Right forelimb (tissue), 1 donor: ENCODE measurements around the gene HOXB13.
A peak's percentile ranks its signal among the peaks of the same experiment; 100 is the strongest.

Source experiments
- DNase-seq: peaks from one replicate; pipeline ENCODE4 v3.0.0-alpha.2; 2018

HOXB13 gene

DNA sequence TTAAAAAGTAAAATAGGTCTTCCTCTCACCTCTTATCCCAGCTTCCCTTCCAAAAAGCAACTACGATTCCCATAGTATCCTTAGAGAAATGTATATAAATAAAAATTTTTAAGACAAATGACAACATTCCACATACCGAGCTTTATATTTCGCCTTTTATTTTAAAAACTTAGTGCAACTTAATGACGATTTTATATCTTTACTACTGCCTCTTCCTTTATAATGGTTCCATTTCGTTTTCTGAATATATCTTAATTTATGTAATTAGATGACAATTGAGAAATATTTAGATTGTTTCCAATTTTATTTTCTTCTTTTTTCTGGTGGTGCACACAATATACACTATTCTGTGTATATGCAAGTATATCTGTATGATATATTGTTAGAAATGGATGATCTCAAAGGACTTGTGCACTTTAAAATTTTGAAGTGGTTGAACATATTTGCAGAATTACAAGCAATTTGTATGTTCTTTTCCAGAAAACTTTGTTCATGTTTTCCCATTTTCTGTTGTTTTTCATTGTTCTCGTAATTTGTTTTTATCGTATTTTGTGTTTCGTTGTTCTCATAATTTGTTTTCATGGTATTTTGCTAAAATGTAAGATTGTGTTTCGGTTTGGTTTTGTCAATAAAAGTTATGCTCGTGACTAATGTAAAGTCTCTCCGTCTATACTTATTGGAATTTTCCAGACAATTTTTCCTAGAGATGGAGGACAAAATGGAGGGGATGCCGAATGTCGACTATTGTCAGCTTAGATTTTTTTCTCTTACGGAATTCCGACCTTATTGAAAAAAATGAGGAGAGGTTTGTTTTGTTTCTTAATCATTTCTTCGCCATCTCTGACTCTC, 20.4 kb upstream of the HOXB13 start:
- DNase-seq: no peak

DNA sequence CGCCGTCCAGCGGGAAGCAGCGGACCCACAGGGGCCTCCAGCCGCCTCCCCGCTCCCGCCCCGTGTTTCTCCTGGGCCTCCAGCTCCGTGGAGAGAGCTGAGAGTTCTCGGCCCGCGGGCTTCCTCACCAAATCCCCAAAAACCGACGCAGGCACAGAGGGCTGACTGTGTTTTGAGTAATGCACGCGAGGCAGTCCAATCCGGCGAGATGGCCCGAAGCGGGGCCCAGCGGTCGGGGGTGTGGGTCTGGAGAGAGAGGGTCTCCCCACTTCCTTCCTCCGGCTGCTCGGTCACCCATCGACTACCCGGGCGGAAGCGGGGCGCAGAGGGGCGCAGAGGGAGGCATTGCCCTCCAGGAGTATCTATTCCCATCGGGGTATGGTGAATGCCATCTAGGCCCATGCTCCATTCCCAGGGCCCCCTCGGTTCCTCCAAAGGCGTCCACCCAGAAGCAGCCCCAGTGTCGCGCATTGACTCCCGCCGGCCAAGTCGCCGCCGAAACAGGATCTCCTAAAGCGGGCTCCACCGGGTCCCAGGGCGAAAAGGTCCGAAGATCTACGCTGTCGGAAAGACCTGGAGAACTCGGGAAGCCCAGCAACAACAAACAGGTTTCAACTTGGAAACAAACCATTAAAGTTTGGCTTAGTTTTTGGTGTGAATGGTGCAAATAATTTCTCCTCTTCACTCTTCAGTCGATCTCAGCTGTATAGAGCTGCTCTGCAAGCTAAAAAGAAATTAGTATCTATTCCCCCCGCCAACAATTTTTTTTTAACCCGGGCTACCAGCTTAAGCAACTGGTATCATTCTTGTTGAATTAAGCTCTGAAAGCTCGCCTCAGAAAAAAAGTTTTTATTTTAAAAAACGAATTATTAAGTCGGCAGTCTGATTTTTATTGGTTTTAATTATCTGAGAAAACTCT, 19.2 kb upstream of the HOXB13 start:
- no peak for DNase-seq

DNA sequence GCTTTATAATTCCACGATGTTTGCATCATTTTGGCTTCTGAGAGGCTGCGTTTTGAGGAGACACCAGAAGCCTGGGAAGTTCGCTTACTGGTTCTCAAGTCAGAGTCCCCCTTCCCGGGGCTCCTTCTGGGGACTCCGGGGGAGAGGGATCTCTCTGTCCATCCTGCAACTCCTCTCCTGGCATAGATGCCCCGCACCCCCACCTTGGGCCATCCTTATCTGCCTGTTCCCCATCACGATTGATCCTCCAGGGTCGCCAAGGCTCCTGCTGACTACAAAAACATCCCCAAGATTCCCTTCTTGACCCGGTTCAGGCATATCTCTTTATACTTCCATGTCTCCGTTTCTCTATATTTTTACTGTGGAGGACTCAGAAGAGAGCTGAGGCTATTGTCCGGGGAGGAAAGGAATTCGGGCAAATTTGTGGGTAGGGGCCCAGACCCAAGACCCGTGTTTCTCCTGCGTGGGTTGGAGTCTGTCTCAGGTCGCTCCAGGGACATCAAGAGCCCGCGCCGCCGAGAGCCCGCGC, 18.4 kb upstream of the HOXB13 start:
- no peak for DNase-seq

DNA sequence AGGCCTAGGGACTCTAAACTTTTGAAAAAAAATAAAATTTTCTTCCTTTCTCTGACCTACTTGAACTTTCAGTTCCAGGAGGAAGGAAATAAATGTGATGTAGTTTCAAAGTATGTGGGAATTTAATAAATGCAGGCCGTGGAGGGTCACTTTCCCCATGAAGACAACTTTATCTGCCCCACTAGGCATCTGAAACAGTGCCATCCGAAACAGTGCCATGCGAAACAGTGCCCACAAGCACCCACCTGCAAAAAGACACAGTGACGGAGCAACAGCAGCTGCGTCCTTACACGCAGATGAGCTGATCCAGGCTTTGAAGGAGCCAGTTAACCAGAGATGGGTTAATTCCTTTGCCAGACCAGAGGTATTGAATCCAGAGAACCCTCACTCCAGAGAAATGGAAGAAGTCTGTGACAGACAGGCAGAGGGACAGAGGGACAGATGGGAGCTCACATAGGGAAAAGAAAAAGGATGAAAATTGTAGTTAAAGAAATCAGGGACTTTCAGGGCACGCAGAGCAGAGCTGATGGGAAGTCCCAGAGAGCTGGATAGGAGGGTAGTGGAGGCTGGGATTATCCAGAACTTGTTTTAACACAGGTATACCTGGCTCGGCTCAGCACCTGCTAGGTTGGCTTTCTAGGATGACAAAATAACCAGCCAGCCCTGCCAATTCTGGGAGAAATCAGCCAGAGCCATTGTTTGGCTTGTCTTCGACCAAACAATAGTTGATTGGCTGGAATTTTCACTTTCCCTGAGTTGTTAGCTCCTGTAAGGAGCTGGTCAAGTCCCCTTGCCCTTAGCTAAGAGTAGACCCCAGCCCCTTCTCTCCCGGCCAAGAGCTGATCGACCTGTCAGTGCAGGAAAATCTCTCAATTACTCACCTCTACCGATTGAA, 17.1 kb upstream of the HOXB13 start:
- no peak for DNase-seq

DNA sequence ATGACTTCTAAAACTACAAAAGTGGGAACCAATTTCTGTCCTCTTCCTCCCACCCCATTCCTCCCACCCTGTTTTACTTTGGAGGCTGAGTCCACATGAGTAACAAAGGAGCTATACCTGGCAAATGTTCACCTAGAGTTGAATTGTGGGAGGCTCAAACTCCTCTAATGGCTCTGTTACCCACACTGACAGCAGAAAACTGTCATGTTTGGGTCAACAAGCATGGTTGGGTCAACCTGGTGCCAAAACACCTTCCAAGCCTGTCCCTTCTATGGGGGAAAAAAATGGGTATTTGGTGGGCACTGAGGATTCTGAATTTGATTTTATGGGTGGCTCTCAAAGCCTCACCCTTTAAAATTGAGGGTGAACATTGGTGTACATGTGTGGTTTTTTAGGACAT, 12.0 kb upstream of the HOXB13 start:
- DNase-seq: no peak

DNA sequence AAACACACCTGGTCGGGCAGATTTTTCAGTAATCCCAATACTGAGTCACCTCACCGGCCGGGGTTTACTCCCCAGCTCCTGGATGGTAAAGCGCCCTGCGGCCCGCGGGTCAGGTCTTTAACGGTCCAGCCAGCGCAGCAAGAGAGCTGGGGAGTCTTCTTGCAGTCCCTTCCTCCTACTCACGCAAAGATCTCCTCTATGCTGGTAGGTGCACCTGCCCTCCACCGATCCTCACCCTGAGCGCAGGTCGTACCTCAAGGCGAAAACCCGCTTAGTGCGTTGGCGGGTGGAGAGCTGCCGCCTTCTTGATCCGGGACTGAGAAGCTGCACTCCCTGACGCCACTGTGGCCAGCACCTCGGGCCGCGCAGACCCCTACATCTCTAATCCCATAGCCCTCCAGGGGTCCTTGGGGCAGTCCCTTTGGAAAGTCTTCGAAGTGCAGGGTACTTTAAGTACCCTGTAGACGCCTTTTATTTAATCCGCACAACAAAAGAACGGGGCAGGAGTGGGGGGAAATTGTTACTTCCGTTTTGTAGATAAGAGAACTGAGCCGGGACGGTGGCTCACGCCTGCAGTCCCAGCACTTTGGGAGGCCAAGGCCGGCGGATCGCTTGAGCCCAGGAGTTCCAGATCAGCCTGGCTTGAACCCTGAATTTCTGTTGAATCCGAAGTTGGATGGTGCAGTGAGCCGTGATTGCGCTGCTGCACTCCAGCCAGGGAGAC, 10.4 kb upstream of the HOXB13 start:
- DNase-seq: peak; percentile 32

DNA sequence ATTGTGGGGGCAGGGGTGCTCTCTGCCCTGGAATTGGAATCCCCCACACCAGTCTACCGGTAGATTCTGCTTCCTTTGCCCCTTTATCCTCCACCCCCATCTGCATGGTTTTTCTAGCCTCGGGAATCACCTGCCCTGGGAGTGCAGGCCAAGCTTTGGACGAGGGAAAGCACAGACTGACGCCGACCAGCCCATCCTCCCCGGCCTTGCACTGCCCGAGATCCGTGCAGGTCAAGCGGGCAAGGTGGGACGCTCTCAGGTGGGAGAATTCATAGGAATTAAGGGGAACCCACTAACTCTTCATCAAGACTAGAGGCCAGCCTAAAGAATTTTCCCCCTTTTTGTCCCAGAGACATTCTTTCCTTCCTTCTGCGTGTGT, 9.9 kb upstream of the HOXB13 start:
- DNase-seq: no peak

DNA sequence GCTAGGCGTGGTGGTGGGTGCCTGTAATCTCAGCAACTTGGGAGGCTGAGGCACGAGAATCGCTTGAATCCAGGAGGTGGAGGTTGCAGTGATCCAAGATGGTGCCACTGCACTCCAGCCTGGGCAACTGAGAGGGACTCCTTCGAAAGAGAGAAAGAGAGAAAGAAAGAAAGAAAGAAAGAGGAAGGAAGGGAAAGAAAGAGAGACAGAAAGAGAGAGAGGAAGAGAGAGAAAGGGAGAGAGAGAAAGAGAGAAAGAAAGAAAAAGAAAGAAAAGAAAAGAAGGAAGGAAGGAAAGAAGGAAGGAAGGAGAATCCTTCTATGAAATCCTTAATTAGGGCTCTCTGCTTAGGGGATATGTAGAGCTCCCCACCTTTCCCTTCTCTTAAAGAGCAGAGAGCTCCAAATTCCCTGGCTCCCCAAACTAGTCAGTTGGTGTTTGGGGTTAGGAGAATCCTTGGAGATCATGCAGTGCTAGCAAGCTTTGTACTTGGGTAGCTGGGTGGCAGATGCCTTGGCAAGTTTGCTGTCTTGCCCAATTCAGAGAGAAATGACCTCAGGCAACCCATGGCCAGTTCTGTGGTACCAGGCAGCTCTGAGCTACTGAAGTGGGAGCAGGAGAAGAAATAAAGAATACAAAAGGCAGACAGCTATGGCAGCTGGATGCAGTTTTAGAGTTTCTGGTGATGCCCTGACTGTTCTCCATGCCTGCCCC, 8.9 kb upstream of the HOXB13 start:
- peak; percentile 4 for DNase-seq

DNA sequence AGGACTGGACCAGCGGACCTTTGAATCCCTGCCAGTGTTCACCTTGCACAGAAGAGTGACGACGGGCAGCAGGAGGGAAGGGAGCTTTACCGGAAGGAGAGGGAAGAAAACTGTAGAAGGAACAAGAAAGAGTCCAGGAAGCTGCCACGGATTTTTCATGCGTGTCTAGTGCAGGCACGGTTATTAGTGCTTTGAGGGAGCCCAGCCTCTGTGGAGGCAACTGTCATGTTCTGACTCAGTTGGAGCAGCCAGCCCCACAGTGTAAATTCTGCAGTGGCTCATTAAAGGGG, 6.5 kb upstream of the HOXB13 start:
- no peak for DNase-seq

DNA sequence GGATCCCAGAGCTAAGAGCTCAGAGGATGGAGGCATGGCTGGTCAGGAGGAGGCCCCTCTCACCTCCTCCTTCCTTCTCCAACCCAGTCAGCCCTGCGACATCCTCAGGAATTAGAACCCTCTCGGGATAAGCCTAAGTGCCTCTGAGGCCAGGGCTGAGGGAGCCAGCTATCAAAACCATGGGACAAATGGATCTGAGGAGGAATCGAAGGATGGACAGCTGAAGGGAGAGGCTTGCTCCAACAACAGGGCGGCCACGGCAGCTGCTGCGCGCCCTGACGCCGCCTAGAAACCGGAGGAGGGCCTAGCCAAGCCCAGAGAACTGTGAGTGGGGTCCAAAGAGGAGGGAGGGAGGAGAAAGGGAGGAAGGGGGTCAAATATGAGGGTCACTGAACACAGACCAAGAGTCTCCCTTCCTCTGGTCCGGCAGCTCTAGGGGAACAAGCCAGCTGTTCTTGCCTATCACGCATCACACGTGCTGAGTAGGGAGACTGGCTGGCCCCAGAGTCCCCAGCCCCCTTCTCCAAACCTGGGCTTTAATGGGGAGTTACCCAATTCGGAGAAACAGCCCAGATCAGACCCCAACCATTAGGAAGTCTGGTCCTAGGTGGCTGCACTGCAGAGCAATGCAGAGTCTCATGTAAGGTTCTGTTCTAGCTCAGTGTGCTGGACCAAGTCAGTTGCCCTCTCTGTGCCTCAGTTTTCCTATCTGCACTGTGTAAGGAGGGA, 5.9 kb upstream of the HOXB13 start:
- DNase-seq: peak; percentile 40

DNA sequence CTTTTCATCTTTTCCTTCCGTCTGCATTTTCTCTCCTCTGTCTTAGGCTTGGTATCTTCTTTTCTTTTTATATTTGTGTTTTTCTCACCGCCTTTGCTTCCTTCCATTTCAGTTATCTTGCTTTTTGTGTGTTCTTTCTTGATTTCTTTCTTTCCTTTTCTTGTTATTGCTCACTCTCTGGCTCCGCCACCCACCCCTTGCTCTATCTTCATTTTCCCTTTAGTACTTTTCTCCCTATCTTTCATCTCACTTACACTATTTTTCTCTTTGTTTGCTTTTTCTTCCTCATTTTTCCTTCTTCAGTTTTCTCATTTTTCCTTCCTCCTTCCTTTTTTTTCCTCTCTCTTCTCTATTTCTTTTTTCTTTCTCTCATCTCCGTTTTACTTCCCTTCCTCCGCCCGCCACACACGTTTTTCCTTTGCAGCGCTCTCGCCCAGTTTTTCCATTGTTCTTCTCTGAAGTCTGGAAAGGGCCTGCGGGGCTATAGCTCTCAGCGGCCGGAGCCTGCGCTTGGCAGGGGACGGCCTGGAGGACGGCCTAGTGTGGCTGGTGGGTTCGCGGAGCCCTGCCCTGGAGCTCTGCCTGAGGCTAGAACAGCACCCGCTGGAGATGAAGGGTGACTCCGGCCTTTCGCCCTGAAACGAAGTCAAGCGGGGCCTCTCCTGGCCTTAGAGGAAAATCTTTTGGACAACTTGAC, 5.2 kb upstream of the HOXB13 start:
- peak; percentile 22 for DNase-seq

DNA sequence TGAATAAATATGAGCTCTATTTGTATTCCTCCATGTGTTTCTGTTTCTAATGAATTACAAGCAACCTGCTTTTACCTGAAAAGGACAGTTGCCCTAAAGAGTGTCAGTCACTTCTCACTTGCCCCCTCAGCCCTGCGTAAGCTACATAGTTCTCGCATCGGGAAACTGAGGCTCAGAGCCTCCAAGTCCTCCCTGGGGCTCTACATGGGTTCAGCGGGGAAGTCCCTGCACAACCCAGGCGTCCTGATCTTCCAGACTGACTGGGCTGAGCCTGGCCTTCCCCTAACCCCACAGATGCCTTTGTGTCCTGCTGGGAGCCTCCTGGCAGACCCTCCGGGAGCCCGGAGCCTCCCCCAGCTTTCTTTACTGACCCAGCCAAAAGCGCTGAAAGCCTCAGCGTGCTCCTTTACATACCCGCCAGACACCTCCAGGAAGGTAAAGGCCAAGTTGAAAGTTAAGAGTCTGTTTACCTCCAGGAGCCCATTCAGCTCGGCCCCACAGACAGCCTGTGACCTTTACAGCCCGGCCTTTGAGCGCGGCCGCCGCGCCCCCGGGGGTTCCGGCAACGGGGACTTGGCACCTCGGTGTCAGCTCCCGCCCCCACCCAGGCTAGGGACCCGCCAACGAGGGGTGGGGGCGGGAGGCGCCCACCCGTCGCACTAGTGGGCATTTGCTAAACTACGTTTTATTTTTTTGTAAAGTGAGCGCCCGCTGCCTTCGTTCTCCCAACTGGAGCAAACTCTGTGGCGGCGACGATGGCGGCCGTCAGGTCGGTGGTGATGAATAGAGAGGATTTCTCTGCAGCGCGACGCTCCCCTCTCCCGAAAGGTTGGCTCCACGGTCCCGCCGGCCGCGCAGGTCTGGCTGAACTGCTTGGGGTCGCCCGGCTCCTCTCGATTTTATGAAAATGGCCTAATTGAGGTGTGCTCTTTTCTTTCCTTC, 4.4 kb upstream of the HOXB13 start:
- DNase-seq: peak; percentile 21

DNA sequence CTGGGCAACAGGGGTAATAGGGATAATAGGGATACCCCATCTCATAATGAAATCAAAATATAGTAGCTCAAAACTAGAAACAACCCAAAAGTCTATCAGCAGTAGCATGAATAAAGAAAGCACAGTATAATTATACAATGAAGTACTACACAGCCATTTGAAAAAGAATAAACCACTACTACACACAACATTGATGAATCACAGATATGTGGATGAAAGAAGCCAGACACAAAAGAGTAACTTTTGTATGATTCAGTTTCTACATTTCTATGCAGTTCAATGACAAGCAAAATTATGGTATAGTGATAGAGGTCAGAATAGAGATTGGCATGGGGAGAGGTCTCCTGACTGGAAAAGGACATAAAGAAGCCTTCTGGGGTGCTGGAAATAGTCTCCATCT, 2.8 kb upstream of the HOXB13 start:
- no peak for DNase-seq

DNA sequence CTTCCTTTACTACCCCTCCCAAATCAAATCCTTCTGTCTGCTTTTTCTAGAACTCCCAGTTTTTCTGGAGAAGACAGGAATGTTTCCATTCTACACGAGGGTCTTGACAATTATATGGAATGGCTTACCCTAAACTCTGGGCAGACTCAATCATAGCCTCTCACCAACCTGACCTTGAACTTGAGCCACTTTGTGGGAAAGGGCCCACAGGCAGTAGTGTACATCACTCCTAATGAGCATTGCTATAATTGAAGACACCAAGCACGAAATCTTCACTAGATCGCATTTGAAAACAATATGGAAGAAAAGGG, 1.6 kb upstream of the HOXB13 start:
- DNase-seq: no peak

DNA sequence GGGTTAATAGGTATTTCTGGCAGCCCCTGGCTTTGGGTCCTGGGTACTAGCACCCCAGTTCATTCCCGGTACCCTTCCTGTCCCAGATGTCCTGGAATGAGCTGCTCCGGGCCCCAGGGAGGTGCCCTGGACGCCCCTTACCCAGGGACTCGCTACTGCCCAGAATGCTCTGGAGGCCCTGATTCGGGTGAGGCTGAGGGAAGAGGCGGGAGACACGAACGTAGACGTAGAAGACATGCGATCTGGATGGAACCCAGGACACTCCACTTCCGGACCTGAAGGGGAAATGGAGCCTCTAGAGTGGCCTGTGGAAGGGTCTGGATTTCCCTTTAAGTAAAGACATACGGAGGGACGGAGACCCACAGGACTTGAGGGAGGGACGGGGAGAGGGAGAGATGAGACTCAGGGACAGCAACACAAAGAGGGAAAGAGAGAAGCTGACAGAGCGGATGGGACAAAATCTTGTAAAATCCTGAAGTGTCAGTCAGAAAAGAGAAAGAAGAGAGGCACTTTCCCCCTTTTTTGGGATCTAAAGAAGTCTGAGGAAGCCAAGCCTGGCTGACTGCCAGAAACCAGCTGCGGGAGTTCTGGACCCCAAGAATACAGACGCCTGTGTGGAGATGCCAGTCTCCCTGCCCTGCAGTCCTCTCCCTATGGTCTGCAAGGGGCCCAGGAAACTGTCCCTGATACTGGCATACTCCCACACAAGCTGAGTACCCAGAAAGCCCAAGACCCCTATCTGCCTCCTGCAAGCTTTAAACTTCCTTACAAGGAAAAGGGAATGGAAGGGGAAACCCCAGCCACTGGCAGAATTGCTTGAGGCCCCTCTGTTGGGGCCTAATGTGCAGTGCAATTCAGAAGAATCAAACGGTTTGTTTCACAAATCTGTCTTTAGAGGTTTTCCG, 1.0 kb upstream of the HOXB13 start:
- no peak for DNase-seq

DNA sequence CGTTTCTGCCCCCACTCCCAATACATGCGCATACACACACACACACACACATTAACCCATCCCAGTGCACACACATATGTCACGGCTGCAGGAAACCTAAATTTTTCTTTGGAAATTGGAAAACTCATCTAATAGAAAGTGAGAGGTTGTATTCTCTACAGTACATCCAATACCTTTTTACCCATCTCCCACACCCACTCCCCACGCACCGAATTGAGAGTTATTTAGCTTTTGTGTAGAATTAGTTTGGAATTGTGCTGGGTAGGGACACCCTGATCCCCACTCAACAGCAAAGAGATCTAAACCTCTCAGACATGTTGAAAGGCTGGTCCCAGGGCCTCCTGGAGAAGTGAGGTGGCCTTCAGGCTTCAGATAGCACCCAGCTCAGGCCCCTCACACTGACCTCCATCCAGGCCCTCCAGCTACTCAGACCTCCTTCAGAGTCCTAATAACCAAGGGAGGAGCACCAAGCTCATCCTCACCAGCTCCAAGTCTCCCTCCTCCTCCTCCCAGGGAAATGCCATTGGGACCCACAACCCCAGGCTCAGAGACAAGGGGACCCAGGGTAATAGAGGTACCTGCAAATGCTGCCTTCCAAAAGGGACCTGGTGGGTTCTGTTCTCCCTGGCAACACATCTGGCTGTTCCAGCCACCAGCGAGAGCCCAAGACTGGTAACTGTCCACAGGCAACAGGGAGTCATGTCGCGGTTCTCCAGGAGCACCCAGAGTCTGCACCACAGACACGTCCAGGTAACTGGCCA, 955 bp downstream of the HOXB13 start:
- no peak for DNase-seq

DNA sequence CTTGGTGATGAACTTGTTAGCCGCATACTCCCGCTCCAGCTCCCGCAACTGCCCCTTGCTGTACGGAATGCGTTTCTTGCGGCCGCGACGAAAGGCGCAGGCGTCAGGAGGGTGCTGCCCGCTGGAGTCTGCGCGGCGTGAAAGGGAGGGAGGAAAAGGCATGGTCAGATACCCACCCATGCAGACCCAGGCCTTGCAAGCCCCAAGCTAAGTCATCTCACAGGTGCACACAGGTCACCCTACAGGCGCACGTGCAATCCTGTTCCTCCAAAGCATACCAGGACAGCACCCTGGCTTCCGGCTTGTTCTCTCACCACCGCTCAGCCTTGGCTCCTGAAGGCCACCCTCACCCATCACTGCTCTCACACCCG, 1.6 kb downstream of the HOXB13 start:
- DNase-seq: no peak
